HL-60 (cell line): Measurements from ENCODE around the gene SELENOP.

Source experiments
- DNase-seq, 2 experiments: peaks; one replicate each; pipeline ENCODE4 v3.0.0-alpha.2; 2010 to 2020; ENCODE audit warnings: low read depth in 1 of 2, low spot score in 1 of 2
- H3K27ac ChIP-seq: fragments of 250-450 bp; sonication (Bioruptor Pico); replicated peaks from 2 replicates; pipeline ENCODE4 v1.5.1; 2020; ENCODE audit warnings: mild to moderate bottlenecking, moderate library complexity
- H3K27me3 ChIP-seq: fragments of 250-450 bp; sonication (Bioruptor Pico); 2 replicates; pipeline ENCODE4 v1.5.1; 2021; ENCODE audit warnings: mild to moderate bottlenecking, moderate library complexity; ENCODE audit not compliant: insufficient read depth, poor library complexity, severe bottlenecking
- H3K4me3 ChIP-seq: replicated peaks from 2 replicates; pipeline ENCODE4 v1.5.1; 2011; ENCODE audit warnings: mild to moderate bottlenecking, control low read depth, low read length; ENCODE audit not compliant: insufficient read depth
- CTCF ChIP-seq: IDR thresholded peaks from one replicate; pipeline ENCODE4 v1.5.1; 2011; ENCODE audit warnings: low read length, control low read depth, inconsistent platforms; ENCODE audit not compliant: insufficient read depth
- GABPA ChIP-seq: IDR thresholded peaks from 2 replicates; pipeline ENCODE4 v1.6.1; 2012; ENCODE audit warnings: low read depth
- POLR2AphosphoS5 ChIP-seq: IDR thresholded peaks from 2 replicates; pipeline ENCODE4 v1.6.1; 2012; ENCODE audit warnings: low read depth
- SPI1 ChIP-seq: IDR thresholded peaks from 2 replicates; pipeline ENCODE4 v1.6.1; 2012; ENCODE audit warnings: low read depth, mild to moderate bottlenecking, borderline replicate concordance
- TF ChIP-seq, protein P1 (sequence below): IDR thresholded peaks from 2 replicates; pipeline ENCODE4 v1.6.1; 2012; ENCODE audit warnings: low read depth; ENCODE audit not compliant: insufficient replicate concordance

Gene SELENOP

DNA sequence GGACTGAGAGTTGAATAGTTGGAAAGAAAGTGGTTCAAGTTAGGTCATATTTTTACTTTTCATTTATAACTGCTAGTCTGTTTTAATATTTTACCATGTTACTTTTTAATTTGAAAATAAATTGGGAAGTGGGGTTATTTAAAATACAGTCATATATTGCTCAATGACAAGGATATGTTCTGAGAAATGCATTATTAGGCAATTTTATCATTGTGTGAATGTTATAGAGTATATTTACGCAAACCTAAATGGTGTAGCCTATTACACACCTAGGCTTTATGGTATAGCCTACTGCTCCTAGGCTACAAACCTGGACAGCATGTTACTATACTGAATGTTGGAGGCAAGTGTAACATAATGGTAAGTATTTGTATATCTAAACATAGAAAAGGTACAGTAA is 49.9 kb downstream of the SELENOP start:
- Histone ChIP-seq H3K27me3 (no peaks in the 10 kb centered on the region), H3K27ac (no peak overlapping the region), H3K4me3 (no peak overlapping the region)
- DNase-seq: no peak
- no peak for TF ChIP-seq SPI1

- Histone ChIP-seq H3K4me3 (no peak overlapping the region), H3K27ac (no peak overlapping the region), H3K27me3 (no peaks in the 10 kb centered on the region)
- TF ChIP-seq SPI1: peak; percentile 73; the same call in 1 of the 2 replicates
- TF ChIP-seq POLR2AphosphoS5: no peak
- no peak for DNase-seq
These were observed 51.3 kb downstream of the SELENOP start for GRCh38 chr5:42760426-42760825.

GRCh38 chr5:42759456-42759855 is 52.2 kb downstream of the SELENOP start:
- no peak overlapping the region for H3K27ac ChIP-seq
- DNase-seq: no peak
- TF ChIP-seq CTCF (no peak), GABPA (no peak), SPI1 (no peak), POLR2AphosphoS5 (no peak)
- TF ChIP-seq, protein P1, sequence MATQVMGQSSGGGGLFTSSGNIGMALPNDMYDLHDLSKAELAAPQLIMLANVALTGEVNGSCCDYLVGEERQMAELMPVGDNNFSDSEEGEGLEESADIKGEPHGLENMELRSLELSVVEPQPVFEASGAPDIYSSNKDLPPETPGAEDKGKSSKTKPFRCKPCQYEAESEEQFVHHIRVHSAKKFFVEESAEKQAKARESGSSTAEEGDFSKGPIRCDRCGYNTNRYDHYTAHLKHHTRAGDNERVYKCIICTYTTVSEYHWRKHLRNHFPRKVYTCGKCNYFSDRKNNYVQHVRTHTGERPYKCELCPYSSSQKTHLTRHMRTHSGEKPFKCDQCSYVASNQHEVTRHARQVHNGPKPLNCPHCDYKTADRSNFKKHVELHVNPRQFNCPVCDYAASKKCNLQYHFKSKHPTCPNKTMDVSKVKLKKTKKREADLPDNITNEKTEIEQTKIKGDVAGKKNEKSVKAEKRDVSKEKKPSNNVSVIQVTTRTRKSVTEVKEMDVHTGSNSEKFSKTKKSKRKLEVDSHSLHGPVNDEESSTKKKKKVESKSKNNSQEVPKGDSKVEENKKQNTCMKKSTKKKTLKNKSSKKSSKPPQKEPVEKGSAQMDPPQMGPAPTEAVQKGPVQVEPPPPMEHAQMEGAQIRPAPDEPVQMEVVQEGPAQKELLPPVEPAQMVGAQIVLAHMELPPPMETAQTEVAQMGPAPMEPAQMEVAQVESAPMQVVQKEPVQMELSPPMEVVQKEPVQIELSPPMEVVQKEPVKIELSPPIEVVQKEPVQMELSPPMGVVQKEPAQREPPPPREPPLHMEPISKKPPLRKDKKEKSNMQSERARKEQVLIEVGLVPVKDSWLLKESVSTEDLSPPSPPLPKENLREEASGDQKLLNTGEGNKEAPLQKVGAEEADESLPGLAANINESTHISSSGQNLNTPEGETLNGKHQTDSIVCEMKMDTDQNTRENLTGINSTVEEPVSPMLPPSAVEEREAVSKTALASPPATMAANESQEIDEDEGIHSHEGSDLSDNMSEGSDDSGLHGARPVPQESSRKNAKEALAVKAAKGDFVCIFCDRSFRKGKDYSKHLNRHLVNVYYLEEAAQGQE: no peak
- no peak overlapping the region for H3K4me3 ChIP-seq
- no peaks in the 10 kb centered on the region for H3K27me3 ChIP-seq

DNA sequence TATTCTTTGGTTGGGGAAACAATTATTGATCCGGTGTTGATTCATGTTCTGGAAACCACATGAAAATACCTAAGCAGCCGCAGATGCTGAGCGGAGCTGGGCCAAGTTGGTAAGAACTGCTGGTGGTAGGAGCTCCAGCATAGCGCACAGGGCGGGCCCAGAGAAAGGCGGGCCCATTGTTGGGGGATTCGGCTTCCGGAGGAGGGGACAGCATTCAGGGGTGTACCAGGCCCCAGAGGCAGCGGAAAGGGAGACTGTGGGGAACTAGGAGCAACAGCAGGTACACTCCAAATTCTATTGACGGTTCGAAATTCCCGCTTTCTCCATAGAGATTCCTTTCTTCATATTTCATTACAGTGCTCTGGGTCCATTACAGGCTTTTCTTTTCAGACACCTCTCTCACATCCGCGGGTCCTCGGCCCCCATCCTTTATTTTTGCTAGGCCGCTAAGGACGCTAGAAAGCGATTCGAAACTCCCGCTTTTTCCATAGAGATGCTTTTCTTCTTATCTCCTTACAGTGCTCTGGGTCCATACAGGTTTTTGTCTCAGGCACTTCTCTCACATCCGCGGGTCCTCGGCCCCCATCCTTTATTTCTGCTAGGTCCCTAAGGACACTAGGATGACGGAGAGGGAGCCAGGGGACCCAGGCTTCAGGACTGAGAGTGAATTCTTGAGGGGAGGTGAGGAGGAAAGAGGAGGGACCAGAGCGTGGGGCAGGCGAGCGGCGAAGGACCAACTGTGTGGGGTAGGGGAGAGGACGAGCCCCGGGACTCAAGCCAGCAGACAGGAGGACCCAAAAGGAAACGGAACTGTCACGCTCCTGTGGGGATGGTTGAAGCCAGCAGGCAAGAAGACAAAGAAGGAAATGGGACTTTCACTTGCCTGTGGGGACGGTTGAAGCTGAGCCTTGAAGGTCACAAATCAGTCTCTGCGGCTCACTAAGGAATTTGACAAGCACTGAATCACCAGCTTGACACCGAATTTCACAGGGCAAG is 54.8 kb downstream of the SELENOP start, which contains the start of gene CCDC152:
Gene CCDC152 (plus strand): TSS at position 213 of the 996 bp plus-strand sequence. CDS start 2,304 bp downstream, outside the sequence.
- H3K4me3 ChIP-seq: no peak within 1 kb of the TSS
- DNase-seq: no peak
- no peak within 1 kb of the TSS for H3K27ac ChIP-seq
- H3K27me3 ChIP-seq: no peaks in the 10 kb centered on the region
- TF ChIP-seq CTCF (no peak), POLR2AphosphoS5 (no peak), SPI1 (no peak), GABPA (no peak)
- TF ChIP-seq, protein P1: no peak
